Adrenal gland (tissue), 5 donors: ENCODE data around the gene COL25A1.

Experiments
- POLR2A ChIP-seq, 2 donors: fragments of 450-650 bp; IDR thresholded peaks; one replicate each; pipeline ENCODE4 v1.6.1; 2017; ENCODE audit warnings: antibody characterized with exemption in 2 of 2, mild to moderate bottlenecking in 2 of 2, moderate library complexity in 1 of 2
- TF ChIP-seq, protein P1 (sequence below), 6 experiments: fragments of 450-650 bp in 4 of 6; fragments of 200-600 bp in 2 of 6; sonication (generic) in 1 of 6; IDR thresholded peaks; 1 replicate in 5 of 6; 2 replicates in 1 of 6; pipeline versions ENCODE4 v1.5.1 to v1.8.0; 2016 to 2021; ENCODE audit warnings: antibody characterized with exemption in 6 of 6, mild to moderate bottlenecking in 2 of 6, moderate library complexity in 1 of 6
- donor health status: DM: no; HTN: no; CAD: no.

DNA sequence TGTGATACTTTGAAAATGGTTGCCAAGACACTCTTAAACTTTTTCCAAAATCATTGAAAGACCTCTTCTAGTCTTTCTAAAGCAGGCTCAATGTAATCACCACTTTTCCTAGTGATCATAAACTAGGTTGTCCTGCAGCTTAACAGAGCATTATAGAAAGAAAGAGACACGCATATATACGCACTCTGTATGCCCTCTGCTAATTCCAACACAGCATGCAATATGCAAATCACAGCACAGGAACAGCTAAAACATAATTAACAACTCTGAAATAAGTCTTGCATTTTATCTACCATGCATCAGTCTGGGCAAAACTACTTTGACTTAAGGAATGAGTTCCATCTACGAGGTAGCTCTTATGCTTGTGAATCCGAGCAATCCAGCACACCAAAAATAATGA is 94.6 kb downstream of the COL25A1 start:
- TF ChIP-seq, protein P1, sequence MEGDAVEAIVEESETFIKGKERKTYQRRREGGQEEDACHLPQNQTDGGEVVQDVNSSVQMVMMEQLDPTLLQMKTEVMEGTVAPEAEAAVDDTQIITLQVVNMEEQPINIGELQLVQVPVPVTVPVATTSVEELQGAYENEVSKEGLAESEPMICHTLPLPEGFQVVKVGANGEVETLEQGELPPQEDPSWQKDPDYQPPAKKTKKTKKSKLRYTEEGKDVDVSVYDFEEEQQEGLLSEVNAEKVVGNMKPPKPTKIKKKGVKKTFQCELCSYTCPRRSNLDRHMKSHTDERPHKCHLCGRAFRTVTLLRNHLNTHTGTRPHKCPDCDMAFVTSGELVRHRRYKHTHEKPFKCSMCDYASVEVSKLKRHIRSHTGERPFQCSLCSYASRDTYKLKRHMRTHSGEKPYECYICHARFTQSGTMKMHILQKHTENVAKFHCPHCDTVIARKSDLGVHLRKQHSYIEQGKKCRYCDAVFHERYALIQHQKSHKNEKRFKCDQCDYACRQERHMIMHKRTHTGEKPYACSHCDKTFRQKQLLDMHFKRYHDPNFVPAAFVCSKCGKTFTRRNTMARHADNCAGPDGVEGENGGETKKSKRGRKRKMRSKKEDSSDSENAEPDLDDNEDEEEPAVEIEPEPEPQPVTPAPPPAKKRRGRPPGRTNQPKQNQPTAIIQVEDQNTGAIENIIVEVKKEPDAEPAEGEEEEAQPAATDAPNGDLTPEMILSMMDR (IDR thresholded peaks at IDR 0.05) = no peak
- no peak for TF ChIP-seq POLR2A (IDR thresholded peaks at IDR 0.05)
